GM12878 (cell line): ENCODE results near the gene FRS3. TPM values are rescaled to one million over a fixed set of nuclear protein-coding genes. Genes with fewer than 3 reads are reported as not detected.

ENCODE experiments used
- ATAC-seq: fragments of 200-7000 bp; cut with Tn5 transposase; 3 replicates; pipeline ENCODE4 v1.9.1; 2020; ENCODE audit warnings: mild to moderate bottlenecking, moderate library complexity
- BruUV-seq: library from RNA; stranded (reverse); fragments of 400-500 nt; replicated peaks from 2 replicates; lab custom pipeline; 2021; lab: Mats Ljungman, UMichigan
- CTCF ChIA-PET: fragments of 300-600 bp; sonication (Branson Sonifier 250); formaldehyde crosslinking; extraction: SDS; loops from one replicate; lab custom pipeline; 2021; ENCODE audit warnings: inconsistent platforms; lab: Yijun Ruan, JAX
- POLR2A ChIA-PET: fragments of 350-600 bp; formaldehyde crosslinking; extraction: SDS; loops from one replicate; lab custom pipeline; 2021; ENCODE audit warnings: inconsistent platforms; lab: Charles Lee
- RAD21 ChIA-PET: fragments of 300-600 bp; sonication (Branson Sonifier 250); formaldehyde crosslinking; loops from one replicate; lab custom pipeline; 2023; ENCODE audit warnings: antibody characterized with exemption; ENCODE audit not compliant: unreplicated experiment; lab: Charles Lee
- SMC1A ChIA-PET: fragments of 300-600 bp; sonication (Branson Sonifier 250); formaldehyde crosslinking; loops from one replicate; lab custom pipeline; 2023; ENCODE audit not compliant: unreplicated experiment, uncharacterized antibody; lab: Charles Lee
- DNase-seq: peaks from one replicate; pipeline ENCODE4 v3.0.0-alpha.2; 2011; ENCODE audit warnings: low read depth, low spot score
- FAIRE-seq: peaks from 3 replicates; lab custom pipeline; 2011; peaks lifted over from hg19 to GRCh38; lab: Jason Lieb, UNC
- H2AFZ ChIP-seq: 2 replicates; pipeline ENCODE4 v1.6.0; 2011; ENCODE audit warnings: low read depth, low read length, control low read depth; ENCODE audit not compliant: control insufficient read depth
- H3K27ac ChIP-seq: 2 replicates; pipeline ENCODE4 v1.5.1; 2011; ENCODE audit warnings: control low read depth; ENCODE audit not compliant: control insufficient read depth, insufficient read depth
- H3K27me3 ChIP-seq, 2 experiments: replicated peaks in 1 of 2; 2 replicates each; pipeline versions ENCODE4 v1.6.0 to v1.6.1; 2011; ENCODE audit warnings: low read length in 1 of 2; ENCODE audit not compliant: control insufficient read depth in 2 of 2, insufficient read depth in 2 of 2
- H3K36me3 ChIP-seq, 2 experiments: 2 replicates each; pipeline ENCODE4 v1.5.1; 2011; ENCODE audit warnings: low read length in 1 of 2; ENCODE audit not compliant: control insufficient read depth in 2 of 2, insufficient read depth in 2 of 2
- H3K4me1 ChIP-seq: 2 replicates; pipeline ENCODE4 v1.6.1; 2011; ENCODE audit warnings: mild to moderate bottlenecking, low read length, moderate library complexity, mixed read lengths; ENCODE audit not compliant: control insufficient read depth, insufficient read depth
- H3K4me2 ChIP-seq: 2 replicates; pipeline ENCODE4 v1.6.0; 2011; ENCODE audit warnings: control low read depth; ENCODE audit not compliant: control insufficient read depth, insufficient read depth
- H3K4me3 ChIP-seq: fragments of 200-600 bp; sonication (generic); 2 replicates; pipeline ENCODE4 v1.5.1; 2016
- H3K79me2 ChIP-seq: 2 replicates; pipeline ENCODE4 v1.6.0; 2011; ENCODE audit warnings: low read length; ENCODE audit not compliant: control insufficient read depth, insufficient read depth
- H3K9ac ChIP-seq: 2 replicates; pipeline ENCODE4 v1.8.0; 2011; ENCODE audit warnings: low read length, control low read depth, mixed read lengths; ENCODE audit not compliant: control insufficient read depth, insufficient read depth
- H3K9me3 ChIP-seq: replicated peaks from 3 replicates; pipeline ENCODE4 v1.5.1; 2011; ENCODE audit warnings: mild to moderate bottlenecking, low read length; ENCODE audit not compliant: control insufficient read depth, insufficient read depth
- H4K20me1 ChIP-seq: 2 replicates; pipeline ENCODE4 v1.6.0; 2011; ENCODE audit not compliant: control insufficient read depth, insufficient read depth
- ATF7 ChIP-seq: fragments of 450-650 bp; IDR thresholded peaks from 2 replicates; pipeline ENCODE4 v1.6.1; 2016; ENCODE audit warnings: low read depth, mild to moderate bottlenecking
- DPF2 ChIP-seq: fragments of 450-650 bp; IDR thresholded peaks from 2 replicates; pipeline ENCODE4 v1.6.1; 2017; ENCODE audit warnings: mild to moderate bottlenecking
- GATAD2B ChIP-seq: fragments of 450-650 bp; conservative IDR thresholded peaks from 2 replicates; pipeline ENCODE4 v1.6.1; 2017; ENCODE audit warnings: low read depth, mild to moderate bottlenecking, moderate library complexity
- HCFC1 ChIP-seq: fragments of 150-350 bp; IDR thresholded peaks from 2 replicates; pipeline ENCODE4 v1.6.1; 2014; ENCODE audit warnings: low read length
- IRF4 ChIP-seq: IDR thresholded peaks from 2 replicates; pipeline ENCODE4 v1.6.1; 2011; ENCODE audit warnings: low read depth, low read length
- MAX ChIP-seq: IDR thresholded peaks from 2 replicates; pipeline ENCODE4 v1.6.1; 2012; ENCODE audit warnings: low read depth, low read length, improper control_type of control experiment
- NFXL1 ChIP-seq: fragments of 450-650 bp; IDR thresholded peaks from 2 replicates; pipeline ENCODE4 v1.6.1; 2017; ENCODE audit warnings: antibody characterized with exemption, mild to moderate bottlenecking, borderline replicate concordance
- POLR2AphosphoS2 ChIP-seq: IDR thresholded peaks from 2 replicates; pipeline ENCODE4 v1.6.1; 2011; ENCODE audit warnings: low read depth, mild to moderate bottlenecking, low read length, improper control_type of control experiment, moderate library complexity
- RAD51 ChIP-seq: fragments of 450-650 bp; IDR thresholded peaks from 2 replicates; pipeline ENCODE4 v1.6.1; 2016; ENCODE audit warnings: moderate library complexity, mild to moderate bottlenecking, inconsistent platforms
- RBBP5 ChIP-seq: fragments of 200-600 bp; sonication (generic); conservative IDR thresholded peaks from 2 replicates; pipeline ENCODE4 v1.6.1; 2016
- TAF1 ChIP-seq: IDR thresholded peaks from 2 replicates; pipeline ENCODE4 v1.6.1; 2011; ENCODE audit warnings: mild to moderate bottlenecking, low read depth, low read length, borderline replicate concordance
- ZBTB4 ChIP-seq: fragments of 450-650 bp; formaldehyde crosslinking; IDR thresholded peaks from 2 replicates; pipeline ENCODE4 v1.4.0; 2022; ENCODE audit warnings: mild to moderate bottlenecking, moderate library complexity
- ZZZ3 ChIP-seq: IDR thresholded peaks from 2 replicates; pipeline ENCODE4 v1.6.1; 2011; ENCODE audit warnings: low read depth; ENCODE audit not compliant: control insufficient read depth, insufficient read length
- WGBS: methylation state at CpG from one replicate; pipeline ENCODE4 v1.1.6; 2016; ENCODE audit warnings: low lambda C conversion rate; ENCODE audit not compliant: insufficient replicate concordance, insufficient coverage; ENCODE audit errors: missing lambda C conversion rate; 5-methylcytosine and 5-hydroxymethylcytosine counted together
- in situ Hi-C: fragments of 300-500 bp; cut with MboI; formaldehyde crosslinking; loops from 9 replicates; pipeline ENCODE4 v1.14.3; 2018; ENCODE audit warnings: mixed read lengths
- intact Hi-C: fragments of 100-400 bp; cut with micrococcal nuclease; formaldehyde crosslinking; loops from one replicate; pipeline ENCODE4 v1.14.2; 2022; ENCODE audit not compliant: unreplicated experiment
- polyA plus RNA-seq, 11 experiments: library from polyadenylated mRNA; depleted of rRNA in 4 of 11; unstranded in 6 of 11; stranded (reverse) in 5 of 11; fragments of >200 nt; fragmentation: Nextera tagmentation in 4 of 11; fragmentation: Illumina TruSeq in 1 of 11; extraction: Ambion mirVana in 4 of 11; extraction: Trizol in 1 of 11; gene quantifications; 1 replicate in 1 of 11; 2 replicates in 10 of 11; pipeline versions ENCODE4 v1.2.1 to v1.2.3, GENCODE V29; 2011 to 2016; ENCODE audit warnings: inconsistent platforms in 2 of 11, missing spikeins in 2 of 11, low read depth in 1 of 11
- total RNA-seq, 4 experiments: library from RNA; depleted of rRNA in 3 of 4; stranded (reverse); fragments of >200 nt in 3 of 4; fragmentation: Illumina TruSeq in 1 of 4; extraction: Trizol in 1 of 4; gene quantifications; 2 replicates each; pipeline versions ENCODE4 v1.2.1 to v1.2.3, GENCODE V29; 2013 to 2021

Gene FRS3
- total and polyA plus RNA-seq, 10 of the 15 experiments (the other 5 are each of a cell fraction or from before 2014, with no cell fraction given), result 0.05 to 3.4 (median 1.5) TPM

GRCh38 chr6:41799559-41799911 lies 19.8 kb upstream of the FRS3 start:
- SMC1A ChIA-PET, result interaction anchor here (2.6 kb wide), 1 partner anchor 245 kb away, joined by 14 read pairs; no protein-coding TSS in a partner anchor
- H3K27ac ChIP-seq, result no peak overlapping the region
- POLR2A ChIA-PET, result no interaction called here
- H3K4me1 ChIP-seq, result no peaks in the 10 kb centered on the region
- WGBS, result 65% methylated on average over 2 of the region's 2 CpGs
- RAD21 ChIA-PET, result interaction anchor here (0.6 to 3.2 kb wide), 2 partner anchors 12 to 246 kb away, joined by 3 to 14 read pairs; no protein-coding TSS in a partner anchor
- CTCF ChIA-PET, result interaction anchor here (1.2 to 5.4 kb wide), 2 partner anchors 15 to 245 kb away, joined by 3 to 38 read pairs; no protein-coding TSS in a partner anchor
- H2AFZ ChIP-seq, result no peak overlapping the region
- TF ChIP-seq POLR2AphosphoS2 (no peak), TAF1 (no peak), HCFC1 (no peak)
- TF ChIP-seq, all 136 proteins: peak for 0
- intact Hi-C loops (no loop called here), in situ Hi-C loops (no loop called here)
- no peaks in the 10 kb centered on the region for H3K9me3 ChIP-seq
- no peaks in the 10 kb centered on the region for H4K20me1 ChIP-seq
- H3K79me2 ChIP-seq, result no peaks in the 10 kb centered on the region
- H3K4me2 ChIP-seq, result no peak overlapping the region
- ATAC-seq (no peak), DNase-seq (no peak), FAIRE-seq (no peak)
- no peaks in the 10 kb centered on the region; a peak in 4 of 4 replicates for H3K36me3 ChIP-seq
- BruUV-seq, result no TSS peak
- H3K27me3 ChIP-seq, result no peaks in the 10 kb centered on the region
- no peak overlapping the region for H3K4me3 ChIP-seq
- H3K9ac ChIP-seq, result no peak overlapping the region

GRCh38 chr6:41798901-41799558 lies 19.3 kb upstream of the FRS3 start:
- in situ Hi-C loops, result no loop called here
- no peak overlapping the region for H3K9ac ChIP-seq
- H3K27ac ChIP-seq, result no peak overlapping the region
- no peaks in the 10 kb centered on the region for H3K4me1 ChIP-seq
- DNase-seq (no peak), FAIRE-seq (no peak), ATAC-seq (no peak)
- no peaks in the 10 kb centered on the region for H3K79me2 ChIP-seq
- ChIA-PET RAD21 (interaction anchor here (3.2 kb wide), 1 partner anchor 246 kb away, joined by 14 read pairs; no protein-coding TSS in a partner anchor), POLR2A (no interaction called here), SMC1A (no interaction called here), CTCF (interaction anchor here (1.2 to 5.4 kb wide), 3 partner anchors 12 to 245 kb away, joined by 3 to 38 read pairs (median 7); partner anchors contain the start of gene TOMM6)
- H3K4me3 ChIP-seq, result no peak overlapping the region
- intact Hi-C loops, result no loop called here
- H4K20me1 ChIP-seq, result no peaks in the 10 kb centered on the region
- 85% methylated on average over 7 of the region's 7 CpGs for WGBS
- H3K4me2 ChIP-seq, result no peak overlapping the region
- H2AFZ ChIP-seq, result no peak overlapping the region
- no peaks in the 10 kb centered on the region for H3K27me3 ChIP-seq
- no peaks in the 10 kb centered on the region; a peak in 3 of 4 replicates for H3K36me3 ChIP-seq
- H3K9me3 ChIP-seq, result no peaks in the 10 kb centered on the region
- no TSS peak for BruUV-seq
- TF ChIP-seq MAX (no peak), ZZZ3 (no peak), GATAD2B (no peak), IRF4 (no peak), ZBTB4 (CRISPR knock-in tag) (no peak), ATF7 (no peak), RAD51 (no peak), NFXL1 (no peak), DPF2 (no peak), RBBP5 (no peak)
